Naive thymus-derived CD8-positive, alpha-beta T cell (primary cell): ENCODE measurements around the gene CYP27B1. TPM values are rescaled to one million over a fixed set of nuclear protein-coding genes. Genes with fewer than 3 reads are reported as not detected.

Source experiments
- ATAC-seq, 2 donors: fragments of 150-1000 bp; cut with Tn5 transposase in 1 of 2; sonication (Bioruptor Pico), chemical (Tn5 transposase) in 1 of 2; 1 replicate in 1 of 2; 2 replicates in 1 of 2; pipeline ENCODE4 v1.10.0; 2021; ENCODE audit warnings: mild to moderate bottlenecking in 2 of 2, moderate library complexity in 2 of 2
- POLR2A ChIA-PET: fragments of 350-600 bp; sonication (Branson Sonifier 250); formaldehyde crosslinking; loops from one replicate; lab custom pipeline; 2021; ENCODE audit warnings: antibody characterized with exemption; lab: Charles Lee
- DNase-seq, 10 donors: peaks; one replicate each; pipeline versions ENCODE4 v3.0.0 to v3.0.0-alpha.2; 2020 to 2022
- H3K27ac Mint-ChIP-seq, 10 donors: one replicate each; pipeline ENCODE4 v1.8.0; 2020 to 2022; ENCODE audit warnings: mild to moderate bottlenecking in 10 of 10, mixed read lengths in 10 of 10, moderate library complexity in 4 of 10, inconsistent platforms in 1 of 10
- H3K27me3 Mint-ChIP-seq, 5 donors: one replicate each; pipeline ENCODE4 v1.8.0; 2021 to 2022; ENCODE audit warnings: mixed read lengths in 5 of 5
- H3K36me3 Mint-ChIP-seq, 3 donors: one replicate each; pipeline ENCODE4 v1.8.0; 2020 to 2022; ENCODE audit warnings: mixed read lengths in 3 of 3, mild to moderate bottlenecking in 2 of 3, inconsistent platforms in 1 of 3
- H3K4me1 Mint-ChIP-seq, 4 donors: one replicate each; pipeline ENCODE4 v1.8.0; 2021 to 2022; ENCODE audit warnings: mixed read lengths in 4 of 4
- H3K4me3 Mint-ChIP-seq, 10 donors: one replicate each; pipeline ENCODE4 v1.8.0; 2020 to 2022; ENCODE audit warnings: mild to moderate bottlenecking in 10 of 10, mixed read lengths in 10 of 10, moderate library complexity in 6 of 10, inconsistent platforms in 1 of 10
- H3K9me3 Mint-ChIP-seq, 9 donors: one replicate each; pipeline ENCODE4 v1.8.0; 2020 to 2022; ENCODE audit warnings: mixed read lengths in 9 of 9, mild to moderate bottlenecking in 3 of 9, inconsistent platforms in 1 of 9, moderate library complexity in 1 of 9
- polyA plus RNA-seq, 3 donors: library from polyadenylated mRNA; unstranded; fragments of 300-500 nt; fragmentation: Illumina TruSeq; gene quantifications; one replicate each; pipeline ENCODE4 v1.2.3, GENCODE V29; 2021
- total RNA-seq, 8 experiments: library from RNA in 2 of 8; stranded (reverse) in 2 of 8; gene quantifications; one replicate each; pipeline ENCODE4 v1.2.3 and lab custom pipeline; 2021 to 2026

The CYP27B1 gene
- total and polyA plus RNA-seq, 5 experiments from 2014 or later, result 1.4 to 1.6 TPM; not detected in 3

DNA sequence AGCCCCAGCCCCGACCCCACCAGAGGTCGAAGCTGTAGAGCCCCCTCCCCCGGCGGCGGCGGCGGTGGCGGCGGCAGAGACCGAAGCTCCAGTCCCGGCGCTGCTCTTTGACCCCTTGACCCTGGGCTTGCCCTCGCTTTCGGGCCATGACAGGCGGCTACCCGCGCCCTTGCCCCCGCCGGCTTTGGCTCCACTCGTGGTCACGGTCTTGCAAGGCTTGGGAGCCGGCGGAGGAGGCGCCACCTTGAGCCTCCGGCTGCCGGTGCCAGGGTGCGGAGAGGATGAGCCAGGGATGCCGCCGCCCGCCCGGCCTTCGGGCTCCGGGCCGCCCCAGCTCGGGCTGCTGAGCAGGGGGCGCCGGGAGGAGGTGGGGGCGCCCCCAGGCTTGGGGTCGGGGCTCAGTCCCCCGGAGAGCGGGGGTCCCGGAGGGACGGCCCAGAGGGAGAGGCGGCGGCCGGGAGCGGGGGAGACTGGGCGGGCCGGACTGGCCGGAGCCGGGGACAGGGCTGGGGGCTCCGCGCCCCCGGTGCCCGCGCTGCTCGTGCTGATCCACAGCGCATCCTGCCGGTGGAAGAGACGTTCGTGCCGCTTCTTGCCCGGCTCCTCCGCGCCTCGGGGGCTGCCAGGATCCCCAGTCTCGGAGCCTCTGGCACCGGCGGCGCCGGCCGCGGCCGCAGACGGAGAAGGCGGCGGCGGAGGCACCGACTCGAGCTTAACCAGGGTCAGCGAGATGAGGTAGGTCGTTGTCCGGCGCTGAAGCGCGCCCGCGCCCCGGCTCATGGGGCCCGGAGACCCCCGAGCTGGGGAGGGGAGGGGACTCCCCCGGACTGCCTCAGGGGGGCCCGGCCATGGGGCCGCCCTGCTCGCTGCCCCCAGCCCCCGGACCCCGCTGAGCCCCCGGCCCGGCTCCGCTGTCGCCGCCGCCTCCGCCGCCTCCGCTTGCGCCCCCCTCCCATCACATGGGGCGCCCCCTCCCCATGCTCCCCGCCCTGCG, 29.1 kb downstream of the CYP27B1 start:
- peaks cover 30 to 56% (median 48%) of the 10 kb centered on the region in 4 donors for H3K4me1 Mint-ChIP-seq

DNA sequence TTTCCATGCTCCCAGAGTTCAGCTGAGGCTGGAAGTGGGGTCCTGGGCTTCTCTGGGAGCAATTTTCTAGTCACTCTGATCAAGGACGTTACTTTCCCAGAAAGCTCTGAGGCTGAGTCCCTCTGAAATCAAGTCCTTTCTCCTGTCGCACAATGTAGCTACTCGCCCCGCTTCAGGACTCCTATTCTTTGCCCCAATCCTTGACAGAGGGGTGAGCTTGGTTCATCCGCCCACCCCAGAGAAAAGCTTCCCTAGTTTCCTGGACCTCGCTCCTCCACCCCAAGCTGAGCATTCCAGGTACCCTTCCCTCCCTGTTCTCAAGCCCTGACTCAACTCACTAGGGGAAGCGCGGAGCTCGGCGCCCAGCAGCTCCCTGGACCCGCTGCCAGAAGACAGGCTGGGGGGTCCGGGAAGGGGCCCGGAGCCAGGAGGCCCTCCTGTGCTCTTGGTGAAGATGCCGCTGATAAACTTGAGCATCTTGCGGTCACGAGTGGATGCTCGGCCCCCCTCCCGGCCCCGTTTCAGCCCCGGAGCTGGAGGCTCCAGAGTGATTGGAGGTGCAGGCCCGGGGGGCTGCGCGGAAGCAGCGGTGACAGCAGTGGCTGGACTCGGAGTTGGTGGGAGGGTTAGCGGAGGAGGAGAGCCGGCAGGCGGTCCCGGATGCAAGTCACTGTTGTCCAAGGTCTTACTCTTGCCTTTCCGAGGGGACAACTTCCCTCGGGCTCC, 30.0 kb downstream of the CYP27B1 start:
- H3K36me3 Mint-ChIP-seq, result peaks cover 0 to 62% (median 6%) of the 10 kb centered on the region in 3 donors
- peak overlapping the region; percentile 10 to 87 (median 80) for H3K27ac Mint-ChIP-seq
- no peaks in the 10 kb centered on the region for H3K27me3 Mint-ChIP-seq
- POLR2A ChIA-PET, result interaction anchor here (1.0 kb wide), 1 partner anchor 12 kb away, joined by 4 read pairs; no protein-coding TSS in a partner anchor
- no peaks in the 10 kb centered on the region for H3K9me3 Mint-ChIP-seq
- ATAC-seq (no peak), DNase-seq (no peak)
- peak overlapping the region in 1 of 10 donors; percentile 54 for H3K4me3 Mint-ChIP-seq
- H3K4me1 Mint-ChIP-seq, result peaks cover 30 to 58% (median 42%) of the 10 kb centered on the region in 4 donors

More for the DNA sequence above, 29.1 kb downstream of the CYP27B1 start:
- Mint-ChIP-seq H3K4me3 (no peak overlapping the region), H3K36me3 (peaks cover 0 to 53% (median 6%) of the 10 kb centered on the region in 3 donors), H3K9me3 (no peaks in the 10 kb centered on the region), H3K27me3 (no peaks in the 10 kb centered on the region), H3K27ac (no peak overlapping the region)
- POLR2A ChIA-PET, result interaction anchor here (0.6 to 1.3 kb wide), 3 partner anchors 13 to 267 kb away, joined by 4 to 12 read pairs (median 10); no protein-coding TSS in a partner anchor
- ATAC-seq (no peak), DNase-seq (no peak)

DNA sequence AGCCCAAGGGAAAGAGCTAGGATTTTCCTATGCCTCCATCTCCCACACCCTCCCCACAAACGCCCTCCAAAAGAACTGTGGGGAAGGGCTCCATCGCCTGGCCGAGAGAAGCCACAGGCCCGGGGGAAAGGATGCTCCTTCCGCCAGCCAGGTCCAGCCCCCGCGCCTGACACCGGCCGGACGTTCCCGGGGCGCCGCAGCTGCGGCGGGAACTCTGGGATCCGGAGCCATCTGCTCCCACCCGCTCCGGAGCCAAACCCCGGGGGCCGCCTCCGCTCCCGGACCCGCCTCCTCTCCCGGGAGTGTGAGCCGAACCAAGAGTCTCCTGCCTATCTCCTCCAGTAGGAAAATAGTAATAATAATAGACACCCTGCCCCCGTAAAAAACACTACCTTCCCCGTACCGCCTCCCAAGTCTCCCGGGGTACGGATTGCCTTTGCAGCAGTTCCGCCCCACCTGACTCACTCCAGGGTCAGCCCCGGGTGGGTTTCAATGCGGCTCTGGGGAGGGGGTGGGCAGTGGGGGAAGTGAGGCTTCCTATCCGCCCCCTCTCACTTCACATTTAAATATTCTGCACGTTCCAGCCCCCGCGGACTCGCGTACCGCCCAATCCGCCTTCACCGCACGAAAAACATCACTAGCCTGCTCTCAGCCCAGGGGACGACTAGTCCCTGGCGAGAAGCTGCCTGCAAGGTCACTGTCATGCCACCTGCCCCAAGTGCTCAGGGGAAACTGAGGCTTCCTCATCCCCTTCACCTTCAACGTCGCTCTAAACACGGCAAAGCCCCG, 30.7 kb downstream of the CYP27B1 start:
- Mint-ChIP-seq H3K9me3 (no peaks in the 10 kb centered on the region), H3K27me3 (no peaks in the 10 kb centered on the region), H3K36me3 (peaks cover 0 to 70% (median 6%) of the 10 kb centered on the region in 3 donors), H3K27ac (peak overlapping the region; percentile 10 to 91 (median 80)), H3K4me3 (no peak overlapping the region), H3K4me1 (peaks cover 27 to 52% (median 36%) of the 10 kb centered on the region in 4 donors)
- POLR2A ChIA-PET, result interaction anchor here (0.8 to 1.0 kb wide), 2 partner anchors 8 to 12 kb away, joined by 3 to 4 read pairs; partner anchors contain the start of gene TSPAN31
- ATAC-seq, result no peak
- no peak for DNase-seq

DNA sequence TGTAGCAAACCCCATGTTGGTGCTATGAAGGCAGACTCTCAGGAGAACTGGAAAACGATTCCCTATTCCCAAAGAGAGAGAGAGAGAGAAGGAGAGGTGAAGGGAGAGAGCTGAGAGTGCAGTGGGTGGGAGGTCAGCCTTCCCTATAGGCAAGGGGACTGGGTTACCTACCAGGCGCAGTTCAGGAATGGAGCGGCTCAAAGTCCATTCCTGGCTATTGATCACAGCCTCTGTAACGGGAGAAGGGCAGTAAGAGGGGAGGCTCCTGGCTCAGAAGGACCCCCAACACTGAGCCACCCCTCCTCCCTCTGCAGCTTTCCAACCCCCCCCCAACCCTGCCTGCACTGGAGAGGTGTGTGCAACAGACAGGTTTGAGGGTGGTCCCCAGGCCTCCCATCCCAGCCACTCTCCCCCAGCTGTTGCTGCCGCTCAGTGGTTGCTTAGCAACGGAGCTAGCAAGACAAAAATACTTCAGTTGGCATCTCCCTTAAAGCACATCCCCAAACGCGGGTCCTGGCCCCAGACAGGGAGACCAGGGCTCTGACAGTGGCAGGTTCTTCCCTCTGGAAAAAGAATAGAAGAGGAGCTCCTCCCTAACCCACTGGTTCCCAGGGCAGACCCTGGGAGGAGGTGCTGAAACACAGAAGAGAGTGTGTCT, 31.6 kb downstream of the CYP27B1 start:
- H3K9me3 Mint-ChIP-seq, result no peaks in the 10 kb centered on the region
- ATAC-seq (no peak), DNase-seq (no peak)
- H3K36me3 Mint-ChIP-seq, result peaks cover 0 to 78% (median 10%) of the 10 kb centered on the region in 3 donors
- POLR2A ChIA-PET, result interaction anchor here (0.8 to 1.4 kb wide), 2 partner anchors 9 to 41 kb away, joined by 3 read pairs; partner anchors contain the start of genes OS9 and TSPAN31
- H3K4me3 Mint-ChIP-seq, result peak overlapping the region in 2 of 10 donors; percentile 39 to 56
- peaks cover 22 to 44% (median 29%) of the 10 kb centered on the region in 4 donors for H3K4me1 Mint-ChIP-seq
- H3K27me3 Mint-ChIP-seq, result no peaks in the 10 kb centered on the region
- H3K27ac Mint-ChIP-seq, result peak overlapping the region in 9 of 10 donors; percentile 5 to 87 (median 75)

DNA sequence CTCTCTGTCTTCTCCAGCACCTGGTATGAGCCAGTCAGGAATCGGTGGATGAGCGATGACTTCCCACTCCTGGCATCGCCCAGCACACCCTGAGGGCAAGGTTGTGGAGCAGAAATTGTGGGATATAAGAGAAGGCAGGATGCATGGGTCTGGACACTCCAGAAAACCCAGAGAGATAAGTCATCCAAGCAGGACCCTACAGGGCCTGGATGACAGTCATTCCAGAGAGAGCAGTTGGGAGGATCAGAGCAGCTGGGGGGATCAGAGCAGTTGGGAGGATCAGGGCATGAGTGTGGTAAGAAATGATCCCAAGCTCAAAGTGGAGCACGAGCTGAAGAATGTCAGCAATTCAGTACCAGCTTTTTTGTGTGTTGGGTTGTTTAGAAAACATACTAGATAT, 32.3 kb downstream of the CYP27B1 start:
- no peaks in the 10 kb centered on the region for H3K9me3 Mint-ChIP-seq
- no peak for ATAC-seq
- no peak for DNase-seq
- peak overlapping the region in 1 of 10 donors; percentile 56 for H3K4me3 Mint-ChIP-seq
- POLR2A ChIA-PET, result interaction anchor here (1.4 kb wide), 1 partner anchor 41 kb away, joined by 3 read pairs; the partner anchor contains the start of gene OS9
- peaks cover 0 to 82% (median 10%) of the 10 kb centered on the region in 3 donors for H3K36me3 Mint-ChIP-seq
- H3K4me1 Mint-ChIP-seq, result peaks cover 19 to 40% (median 25%) of the 10 kb centered on the region in 4 donors
- peak overlapping the region in 9 of 10 donors; percentile 5 to 87 (median 69) for H3K27ac Mint-ChIP-seq
- no peaks in the 10 kb centered on the region for H3K27me3 Mint-ChIP-seq

DNA sequence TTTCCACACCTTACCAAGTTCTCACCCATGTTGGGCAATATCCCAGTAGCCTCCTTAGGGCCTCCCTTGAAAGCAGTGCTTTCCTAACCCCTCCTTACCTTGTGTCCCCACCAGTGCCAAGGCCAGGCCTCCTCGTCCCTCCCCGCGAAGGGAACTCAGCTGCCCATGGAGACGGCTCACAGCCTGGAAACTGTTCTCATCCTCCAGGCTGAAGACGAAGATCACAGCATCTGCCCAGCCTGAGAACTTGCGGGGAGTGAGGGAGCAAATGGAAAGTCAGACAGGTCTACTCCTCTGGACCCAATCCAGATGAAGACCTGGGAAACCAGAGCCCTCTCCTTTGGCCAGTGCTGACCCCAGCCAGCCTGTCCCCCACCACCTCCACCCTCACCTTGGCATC, 33.0 kb downstream of the CYP27B1 start:
- no peak for DNase-seq
- Mint-ChIP-seq H3K27ac (peak overlapping the region in 3 of 10 donors; percentile 27 to 80 (median 79)), H3K36me3 (peaks cover 0 to 80% (median 7%) of the 10 kb centered on the region in 3 donors), H3K9me3 (no peaks in the 10 kb centered on the region), H3K4me3 (no peak overlapping the region), H3K27me3 (no peaks in the 10 kb centered on the region), H3K4me1 (peaks cover 12 to 33% (median 19%) of the 10 kb centered on the region in 4 donors)
- ATAC-seq, result no peak
- POLR2A ChIA-PET, result interaction anchor here (1.1 kb wide), 1 partner anchor 18 kb away, joined by 4 read pairs; the partner anchor contains the start of gene CDK4

DNA sequence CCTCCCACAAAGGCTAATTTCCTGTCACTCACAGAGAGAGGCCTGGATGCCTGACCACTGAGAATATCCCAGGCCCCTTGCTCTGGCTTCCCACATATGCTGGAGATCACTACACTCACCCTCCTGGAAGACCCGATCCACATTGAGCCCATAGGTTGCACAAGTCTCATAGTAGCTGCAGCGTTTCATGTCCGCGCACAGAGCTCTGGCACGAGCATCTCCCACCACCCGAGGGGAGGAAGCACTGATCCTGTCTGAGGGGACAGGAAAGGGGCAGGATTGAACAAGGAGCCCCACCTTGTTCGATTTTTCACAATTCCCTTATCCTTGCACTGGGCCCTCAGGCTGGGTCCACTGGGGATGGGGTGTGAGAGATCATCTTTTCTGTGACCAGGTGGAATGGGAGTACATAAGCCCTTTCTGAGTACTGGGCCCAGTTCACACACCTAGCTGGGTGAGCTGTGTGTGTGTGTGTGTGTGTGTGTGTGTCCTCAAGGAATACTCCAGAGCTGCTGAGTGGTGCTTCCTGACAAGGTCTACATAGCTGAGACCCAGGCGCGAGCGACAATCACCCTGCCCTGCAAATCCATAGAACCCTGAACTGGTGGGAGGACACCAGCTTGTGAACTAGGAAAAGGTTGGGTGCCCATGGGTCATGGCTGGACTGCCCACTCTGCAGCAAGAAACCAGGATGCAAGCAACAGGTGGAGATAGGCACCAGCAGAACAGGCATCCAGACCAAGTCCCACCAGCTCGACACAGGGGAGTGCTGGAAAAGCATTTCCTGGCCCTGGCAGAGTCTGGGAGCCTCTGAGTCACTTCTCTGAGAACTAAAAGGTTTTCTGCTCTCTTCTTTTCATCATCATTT, 33.9 kb downstream of the CYP27B1 start:
- Mint-ChIP-seq H3K4me1 (peaks cover 11 to 32% (median 22%) of the 10 kb centered on the region in 4 donors), H3K27ac (peak overlapping the region in 7 of 10 donors; percentile 46 to 75 (median 66)), H3K36me3 (peaks cover 0 to 88% (median 8%) of the 10 kb centered on the region in 3 donors), H3K4me3 (no peak overlapping the region), H3K27me3 (no peaks in the 10 kb centered on the region), H3K9me3 (no peaks in the 10 kb centered on the region)
- POLR2A ChIA-PET, result interaction anchor here (1.0 to 1.2 kb wide), 3 partner anchors 8 to 19 kb away, joined by 3 to 4 read pairs (median 4); partner anchors contain the start of gene CDK4
- ATAC-seq (no peak), DNase-seq (no peak)

DNA sequence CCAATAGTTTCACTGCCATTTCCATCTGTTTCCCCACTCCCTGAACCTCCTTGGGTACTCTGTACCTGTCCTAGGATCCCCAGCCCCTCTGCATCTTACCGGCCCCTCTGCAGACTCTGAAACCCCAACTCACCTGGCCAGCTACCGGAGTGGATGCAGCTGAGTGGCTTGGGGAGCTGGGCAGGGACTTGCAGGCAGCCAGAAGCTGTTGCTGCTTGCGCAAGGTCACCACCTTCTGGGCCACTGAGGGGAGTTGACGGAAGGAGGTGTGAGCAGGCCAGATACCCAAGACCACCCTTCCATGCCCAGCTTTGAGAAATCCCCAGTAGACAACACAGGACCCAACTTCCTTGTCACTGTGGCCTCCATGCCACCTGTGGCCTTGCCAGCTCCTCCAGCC, 34.6 kb downstream of the CYP27B1 start:
- Mint-ChIP-seq H3K36me3 (peaks cover 0 to 93% (median 11%) of the 10 kb centered on the region in 3 donors), H3K27ac (peak overlapping the region in 6 of 10 donors; percentile 29 to 78 (median 62)), H3K4me3 (no peak overlapping the region), H3K4me1 (peaks cover 11 to 32% (median 22%) of the 10 kb centered on the region in 4 donors), H3K27me3 (no peaks in the 10 kb centered on the region), H3K9me3 (no peaks in the 10 kb centered on the region)
- DNase-seq, result no peak
- POLR2A ChIA-PET, result interaction anchor here (1.2 kb wide), 1 partner anchor 9 kb away, joined by 4 read pairs; no protein-coding TSS in a partner anchor
- no peak for ATAC-seq

DNA sequence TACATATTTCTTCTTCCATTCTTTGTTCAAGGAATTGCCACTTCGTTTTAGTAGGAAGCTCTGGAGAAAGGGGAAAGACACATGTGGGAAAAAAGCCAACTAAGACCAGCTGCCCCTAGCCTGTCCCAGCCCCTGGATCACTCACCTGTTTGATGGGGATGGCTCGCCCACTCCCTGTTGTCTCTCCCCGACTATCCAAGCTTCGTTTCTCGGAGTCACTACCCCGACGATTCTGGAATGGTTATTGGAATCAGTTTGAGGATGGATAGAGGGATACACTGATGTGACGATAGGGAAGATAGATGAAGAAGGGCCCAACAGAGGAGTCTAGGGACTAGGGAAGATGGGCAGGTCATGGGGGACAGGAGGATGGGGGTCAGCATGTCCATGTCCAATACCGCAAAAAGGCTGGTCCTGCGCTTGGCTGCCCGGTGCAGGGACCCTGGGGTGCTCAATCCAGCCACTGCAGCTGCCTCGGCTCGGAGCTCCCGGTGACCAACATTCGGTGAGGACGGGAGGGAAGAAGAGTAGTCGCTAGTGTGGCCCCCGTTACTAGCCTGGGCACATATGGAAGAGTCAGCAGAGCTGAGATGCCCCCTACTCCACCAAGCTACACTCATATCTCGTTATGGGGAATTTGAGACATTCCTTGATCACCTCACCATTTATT, 35.3 kb downstream of the CYP27B1 start:
- POLR2A ChIA-PET, result interaction anchor here (1.2 kb wide), 1 partner anchor 9 kb away, joined by 4 read pairs; no protein-coding TSS in a partner anchor
- no peak for DNase-seq

More for the DNA sequence above, 35.3 kb downstream of the CYP27B1 start:
- Mint-ChIP-seq H3K4me3 (no peak overlapping the region), H3K27ac (peak overlapping the region in 5 of 10 donors; percentile 11 to 65 (median 28)), H3K36me3 (peaks cover 0 to 92% (median 11%) of the 10 kb centered on the region in 3 donors), H3K4me1 (peaks cover 7 to 26% (median 18%) of the 10 kb centered on the region in 4 donors), H3K9me3 (no peaks in the 10 kb centered on the region), H3K27me3 (no peaks in the 10 kb centered on the region)
- ATAC-seq, result no peak
